Measurements from ENCODE around the gene RFFL. TPM values are rescaled to one million over a fixed set of nuclear protein-coding genes. Genes with fewer than 3 reads are reported as not detected.

Gene RFFL
- total and polyA plus RNA-seq, 9 of the 15 experiments (the other 6 are each of a cell fraction or from before 2014, with no cell fraction given) = 3.4 to 18.1 (median 12.8) TPM

GRCh38 chr17:34988644-34989043, 74.9 kb downstream of the RFFL start (continued):
- TF ChIP-seq NFXL1 (CRISPR knock-in tag; IDR thresholded peaks at IDR 0.05) = no peak
- peak in 1 of 2 experiments; percentile 81; a peak in 1 of 4 replicates for TF ChIP-seq RCOR1 (IDR thresholded peaks at IDR 0.05; ENCODE audit: borderline replicate concordance in 1 of 2, low read depth in 2 of 2, low read length in 2 of 2)
- no peak for TF ChIP-seq WHSC1 (IDR thresholded peaks at IDR 0.05; ENCODE audit: low read length)
- peak; percentile 89 for TF ChIP-seq CBFA2T3 (IDR thresholded peaks at IDR 0.05)
- TF ChIP-seq STAT5A (IDR thresholded peaks at IDR 0.05; ENCODE audit: borderline replicate concordance, low read length) = peak; percentile 49; the same call in 1 of the 2 replicates
- peak in 1 of 2 experiments; percentile 47; a peak in 1 of 4 replicates for TF ChIP-seq KDM1A (IDR thresholded peaks at IDR 0.05)

GRCh38 chr17:34987232-34987631, 76.3 kb downstream of the RFFL start:
- Histone ChIP-seq H3K27ac (ENCODE audit: extremely low read depth, low read depth, low read length) (peak overlapping the region; percentile 40; the same call in 2 of the 3 replicates), H3K9ac (ENCODE audit: insufficient read depth in 1 of 2, low read depth in 2 of 2, low read length in 2 of 2) (peak overlapping the region in 1 of 2 experiments; percentile 8; a peak in 1 of 4 replicates), H3K79me2 (ENCODE audit: control insufficient read depth, insufficient read depth, low read length) (peaks cover 42% of the 10 kb centered on the region), H4K20me1 (replicated peaks; ENCODE audit: control insufficient read depth, insufficient read depth, low read length) (no peaks in the 10 kb centered on the region), H3K4me3 (no peak overlapping the region), H3K4me2 (ENCODE audit: insufficient read depth, low read length) (peak overlapping the region; percentile 40), H3K27me3 (ENCODE audit: control insufficient read depth in 2 of 2, insufficient read depth in 2 of 2, low read length in 2 of 2) (no peaks in the 10 kb centered on the region), H3K9me1 (ENCODE audit: control insufficient read depth, insufficient read depth, low read length) (no peaks in the 10 kb centered on the region), H2AFZ (ENCODE audit: low read depth, low read length) (no peak overlapping the region), H3K4me1 (replicated peaks in 1 of 2; ENCODE audit: control insufficient read depth in 2 of 2, insufficient read depth in 2 of 2, low read length in 2 of 2) (peaks cover 16 to 27% of the 10 kb centered on the region in 2 experiments), H3K9me3 (replicated peaks; ENCODE audit: control insufficient read depth, insufficient read depth, low read depth, low read length) (no peaks in the 10 kb centered on the region), H3K36me3 (ENCODE audit: control insufficient read depth, insufficient read depth, low read length) (peaks cover 84% of the 10 kb centered on the region)
- POLR2A ChIA-PET = no interaction called here
- intact Hi-C loops (cut with micrococcal nuclease) = no loop called here
- ATAC-seq = no peak
- no peak for FAIRE-seq
- WGBS (ENCODE audit: insufficient coverage, low coverage, missing lambda C conversion rate) = 89% methylated on average over 2 of the region's 2 CpGs
- CTCF ChIA-PET (ENCODE audit: low intra/inter-chr PET ratio) = no interaction called here
- no peak for DNase-seq (ENCODE audit: extremely low read depth in 1 of 4, low spot score in 3 of 4)
- TF ChIP-seq GMEB1 (CRISPR knock-in tag; IDR thresholded peaks at IDR 0.05) = no peak
- TF ChIP-seq DNMT1 (IDR thresholded peaks at IDR 0.05) = no peak
- TF ChIP-seq ETV1 (tag; conservative IDR thresholded peaks at IDR 0.05; ENCODE audit: low read depth) = no peak
- TF ChIP-seq ZNF140 (CRISPR knock-in tag; IDR thresholded peaks at IDR 0.05) = no peak
- TF ChIP-seq ARID2 (IDR thresholded peaks at IDR 0.05) = no peak
- no peak for TF ChIP-seq TBL1XR1 (IDR thresholded peaks at IDR 0.05; ENCODE audit: low read length in 2 of 2)
- in situ Hi-C loops (cut with MboI) = no loop called here
- no TSS peak for BruUV-seq (replicated peaks)

Data from K562 (cell line).